HepG2 (cell line): ENCODE data around the gene MAP3K1. TPM values are rescaled to one million over a fixed set of nuclear protein-coding genes. Genes with fewer than 3 reads are reported as not detected.

Experiments used
- ATAC-seq: fragments of 200-7000 bp; cut with Tn5 transposase; 3 replicates; pipeline ENCODE4 v1.9.1; 2020; ENCODE audit warnings: mild to moderate bottlenecking, moderate library complexity
- BruUV-seq: library from RNA; stranded (reverse); fragments of 400-500 nt; replicated peaks from 2 replicates; lab custom pipeline; 2021; lab: Mats Ljungman, UMichigan
- CTCF ChIA-PET: fragments of 300-600 bp; formaldehyde crosslinking; extraction: SDS; loops from one replicate; lab custom pipeline; 2021; ENCODE audit warnings: low total read pairs, inconsistent platforms, low intra/inter-chr PET ratio; lab: Yijun Ruan, JAX
- POLR2A ChIA-PET: fragments of 350-600 bp; sonication (Branson Sonifier 250); formaldehyde crosslinking; loops from one replicate; lab custom pipeline; 2020; ENCODE audit warnings: antibody characterized with exemption, inconsistent platforms; lab: Yijun Ruan, JAX
- DNase-seq: peaks from one replicate; pipeline ENCODE4 v3.0.0-alpha.2; 2015; ENCODE audit warnings: low spot score
- FAIRE-seq: peaks from 3 replicates; lab custom pipeline; 2011; peaks lifted over from hg19 to GRCh38; lab: Jason Lieb, UNC
- H2AFZ ChIP-seq: one replicate; pipeline ENCODE4 v1.6.1; 2011; ENCODE audit warnings: low read length, inconsistent platforms
- H3K27ac ChIP-seq: fragments of 300-600 bp; 3 replicates; pipeline ENCODE4 v1.8.0; 2011; ENCODE audit warnings: mixed run types, mild to moderate bottlenecking, mixed read lengths, low read length, inconsistent platforms; ENCODE audit not compliant: insufficient read depth; ENCODE audit errors: extremely low read length
- H3K27me3 ChIP-seq, 2 experiments: fragments of 200-600 bp in 1 of 2; 2 replicates in 1 of 2; 3 replicates in 1 of 2; pipeline versions ENCODE4 v1.6.0 to v1.8.0; 2011; ENCODE audit warnings: low read length in 2 of 2, mild to moderate bottlenecking in 2 of 2, moderate library complexity in 2 of 2, inconsistent platforms in 1 of 2; ENCODE audit not compliant: insufficient read depth in 2 of 2, control insufficient read depth in 1 of 2
- H3K36me3 ChIP-seq, 2 experiments: fragments of 200-600 bp in 1 of 2; replicated peaks in 1 of 2; 2 replicates in 1 of 2; 3 replicates in 1 of 2; pipeline versions ENCODE4 v1.5.1 to v1.8.0; 2011; ENCODE audit warnings: low read length in 2 of 2, inconsistent platforms in 1 of 2; ENCODE audit not compliant: insufficient read depth in 2 of 2, control insufficient read depth in 1 of 2
- H3K4me1 ChIP-seq: 2 replicates; pipeline ENCODE4 v1.5.1; 2012; ENCODE audit warnings: low read length, inconsistent platforms; ENCODE audit not compliant: insufficient read depth
- H3K4me2 ChIP-seq: 2 replicates; pipeline ENCODE4 v1.6.0; 2011; ENCODE audit warnings: low read depth, low read length, inconsistent platforms
- H3K4me3 ChIP-seq, 3 experiments: fragments of 200-600 bp in 1 of 3; sonication (generic), shearing (Covaris generic) in 1 of 3; replicated peaks in 1 of 3; 2 replicates each; pipeline ENCODE4 v1.5.1; 2011 to 2016; ENCODE audit warnings: low read length in 3 of 3, inconsistent platforms in 2 of 3, low read depth in 2 of 3, mild to moderate bottlenecking in 2 of 3, control low read depth in 1 of 3, mixed read lengths in 1 of 3; ENCODE audit not compliant: insufficient read depth in 1 of 3
- H3K79me2 ChIP-seq: one replicate; pipeline ENCODE4 v1.6.1; 2011; ENCODE audit warnings: low read length, inconsistent platforms; ENCODE audit not compliant: insufficient read depth
- H3K9ac ChIP-seq: 2 replicates; pipeline ENCODE4 v1.6.0; 2011; ENCODE audit warnings: mild to moderate bottlenecking, low read depth, low read length, inconsistent platforms; ENCODE audit not compliant: insufficient read depth
- H3K9me3 ChIP-seq: 2 replicates; pipeline ENCODE4 v1.5.1; 2012; ENCODE audit warnings: mild to moderate bottlenecking, low read length
- H4K20me1 ChIP-seq: 2 replicates; pipeline ENCODE4 v1.6.0; 2011; ENCODE audit warnings: inconsistent platforms, mild to moderate bottlenecking, low read length, moderate library complexity; ENCODE audit not compliant: insufficient read depth
- GLMP ChIP-seq: sonication (generic); formaldehyde crosslinking; IDR thresholded peaks from 2 replicates; pipeline ENCODE4 v1.9.0; 2021; ENCODE audit warnings: missing genetic modification reagents, mild to moderate bottlenecking, borderline replicate concordance
- MIER3 ChIP-seq: IDR thresholded peaks from 2 replicates; pipeline ENCODE4 v1.6.1; 2016; ENCODE audit warnings: missing compliant biosample characterization, borderline replicate concordance
- MIXL1 ChIP-seq: IDR thresholded peaks from 2 replicates; pipeline ENCODE4 v1.6.1; 2016
- MLLT10 ChIP-seq: sonication (generic); formaldehyde crosslinking; IDR thresholded peaks from 2 replicates; pipeline ENCODE4 v1.4.0; 2020; ENCODE audit warnings: missing genetic modification reagents
- NAIF1 ChIP-seq: sonication (generic); formaldehyde crosslinking; IDR thresholded peaks from 2 replicates; pipeline ENCODE4 v1.5.0; 2020; ENCODE audit warnings: mild to moderate bottlenecking, missing genetic modification reagents, borderline replicate concordance
- POLR2AphosphoS2 ChIP-seq: IDR thresholded peaks from 2 replicates; pipeline ENCODE4 v1.6.1; 2011; ENCODE audit warnings: low read depth, low read length, improper control_type of control experiment
- SNAI1 ChIP-seq: sonication (generic); formaldehyde crosslinking; IDR thresholded peaks from 2 replicates; pipeline ENCODE4 v1.5.0; 2020; ENCODE audit warnings: mild to moderate bottlenecking, missing genetic modification reagents, borderline replicate concordance
- XBP1 ChIP-seq: sonication (generic); formaldehyde crosslinking; IDR thresholded peaks from 2 replicates; pipeline ENCODE4 v1.5.0; 2020; ENCODE audit warnings: missing genetic modification reagents
- ZFP36 ChIP-seq: fragments of 150-350 bp; IDR thresholded peaks from 2 replicates; pipeline ENCODE4 v1.6.1; 2018; ENCODE audit warnings: borderline replicate concordance, low read length, low read depth; ENCODE audit not compliant: partially characterized antibody
- ZMYM4 ChIP-seq: sonication (generic); formaldehyde crosslinking; IDR thresholded peaks from 2 replicates; pipeline ENCODE4 v1.8.1; 2023; ENCODE audit warnings: mild to moderate bottlenecking, missing genetic modification reagents
- ZNF235 ChIP-seq: sonication (generic); formaldehyde crosslinking; IDR thresholded peaks from 2 replicates; pipeline ENCODE4 v1.8.1; 2023; ENCODE audit warnings: mild to moderate bottlenecking, missing genetic modification reagents, borderline replicate concordance
- ZNF451 ChIP-seq: sonication (generic); formaldehyde crosslinking; IDR thresholded peaks from 2 replicates; pipeline ENCODE4 v1.5.0; 2020; ENCODE audit warnings: mild to moderate bottlenecking, missing genetic modification reagents
- ZNF501 ChIP-seq: sonication (generic); formaldehyde crosslinking; IDR thresholded peaks from 2 replicates; pipeline ENCODE4 v1.5.1; 2020; ENCODE audit warnings: mild to moderate bottlenecking, moderate library complexity, missing genetic modification reagents
- ZNF660 ChIP-seq: sonication (generic); formaldehyde crosslinking; IDR thresholded peaks from 2 replicates; pipeline ENCODE4 v1.5.1; 2020; ENCODE audit warnings: mild to moderate bottlenecking, low read depth, missing genetic modification reagents, borderline replicate concordance
- ZSCAN21 ChIP-seq: sonication (generic); formaldehyde crosslinking; IDR thresholded peaks from 2 replicates; pipeline ENCODE4 v1.8.0; 2022; ENCODE audit warnings: mild to moderate bottlenecking, missing genetic modification reagents, moderate library complexity, borderline replicate concordance
- WGBS: methylation state at CpG from one replicate; pipeline ENCODE4 v1.1.6; 2017; ENCODE audit warnings: low lambda C conversion rate; 5-methylcytosine and 5-hydroxymethylcytosine counted together
- in situ Hi-C: cut with HindIII; loops from 2 replicates; pipeline ENCODE4 v1.10.0; 2017; ENCODE audit warnings: low pct_unique_long_range_greater_than_20kb; ENCODE audit not compliant: extremely low pct_ligation_motif_present
- intact Hi-C: fragments of 100-400 bp; cut with micrococcal nuclease; formaldehyde crosslinking; loops from one replicate; pipeline ENCODE4 v1.10.0; 2022; ENCODE audit not compliant: unreplicated experiment
- polyA plus RNA-seq, 8 experiments: library from polyadenylated mRNA; depleted of rRNA in 3 of 8; stranded (reverse) in 7 of 8; unstranded in 1 of 8; fragments of >200 nt; fragmentation: Illumina TruSeq in 4 of 8; extraction: Trizol in 4 of 8; gene quantifications; 2 replicates each; pipeline versions ENCODE4 v1.2.1 to v1.2.3, GENCODE V29; 2011 to 2016; ENCODE audit warnings: low read depth in 4 of 8, missing spikeins in 1 of 8, mixed read lengths in 1 of 8; ENCODE audit not compliant: insufficient read depth in 1 of 8
- total RNA-seq, 5 experiments: library from RNA; depleted of rRNA; stranded (reverse); fragments of >200 nt; fragmentation: Illumina TruSeq; extraction: Trizol; gene quantifications; 2 replicates each; pipeline ENCODE4 v1.2.3, GENCODE V29; 2016; ENCODE audit warnings: low read depth in 1 of 5
- TF ChIP-seq, protein P1 (sequence below): IDR thresholded peaks from 2 replicates; pipeline ENCODE4 v1.6.1; 2016; ENCODE audit warnings: low read depth

Gene MAP3K1
- total and polyA plus RNA-seq, 2 of the 13 experiments (the other 11 are each of a cell fraction or from before 2014, with no cell fraction given) = 16.4 to 30.3 TPM

GRCh38 chr5:56772767-56773166 is 42.6 kb upstream of the MAP3K1 start:
- no peaks in the 10 kb centered on the region for H3K79me2 ChIP-seq
- H3K4me2 ChIP-seq = no peak overlapping the region
- H3K27me3 ChIP-seq = peaks cover 0 to 9% of the 10 kb centered on the region in 2 experiments; a peak in 1 of 5 replicates
- POLR2A ChIA-PET = no interaction called here
- in situ Hi-C loops = no loop called here
- CTCF ChIA-PET = no interaction called here
- H3K9ac ChIP-seq = no peak overlapping the region
- no peaks in the 10 kb centered on the region for H3K36me3 ChIP-seq
- no peak overlapping the region for H3K27ac ChIP-seq
- TF ChIP-seq ZFP36 (no peak), ZSCAN21 (CRISPR knock-in tag) (no peak)
- TF ChIP-seq, all 625 proteins: peak for 0
- Histone ChIP-seq H3K4me3 (no peak overlapping the region), H4K20me1 (no peaks in the 10 kb centered on the region), H3K9me3 (no peaks in the 10 kb centered on the region), H3K4me1 (no peaks in the 10 kb centered on the region), H2AFZ (no peak overlapping the region)
- 52% methylated on average over 6 of the region's 6 CpGs for WGBS
- no peak for DNase-seq
- intact Hi-C loops = no loop called here
- no TSS peak for BruUV-seq
- FAIRE-seq = no peak
- no peak for ATAC-seq

GRCh38 chr5:56774957-56775356 is 40.4 kb upstream of the MAP3K1 start:
- FAIRE-seq (no peak), DNase-seq (no peak), ATAC-seq (no peak)
- POLR2A ChIA-PET = no interaction called here
- no peak overlapping the region for H2AFZ ChIP-seq
- no TSS peak for BruUV-seq
- peaks cover 0 to 9% of the 10 kb centered on the region in 2 experiments; a peak in 1 of 5 replicates for H3K27me3 ChIP-seq
- no peak overlapping the region for H3K4me2 ChIP-seq
- H3K4me3 ChIP-seq = no peak overlapping the region
- H3K4me1 ChIP-seq = no peaks in the 10 kb centered on the region
- H3K36me3 ChIP-seq = no peaks in the 10 kb centered on the region
- in situ Hi-C loops (no loop called here), intact Hi-C loops (no loop called here)
- H3K27ac ChIP-seq = no peak overlapping the region
- WGBS = 19% methylated on average over 3 of the region's 3 CpGs
- H4K20me1 ChIP-seq = no peaks in the 10 kb centered on the region
- H3K79me2 ChIP-seq = no peaks in the 10 kb centered on the region
- CTCF ChIA-PET = no interaction called here
- no peak overlapping the region for H3K9ac ChIP-seq
- no peaks in the 10 kb centered on the region for H3K9me3 ChIP-seq
- TF ChIP-seq, protein P1, sequence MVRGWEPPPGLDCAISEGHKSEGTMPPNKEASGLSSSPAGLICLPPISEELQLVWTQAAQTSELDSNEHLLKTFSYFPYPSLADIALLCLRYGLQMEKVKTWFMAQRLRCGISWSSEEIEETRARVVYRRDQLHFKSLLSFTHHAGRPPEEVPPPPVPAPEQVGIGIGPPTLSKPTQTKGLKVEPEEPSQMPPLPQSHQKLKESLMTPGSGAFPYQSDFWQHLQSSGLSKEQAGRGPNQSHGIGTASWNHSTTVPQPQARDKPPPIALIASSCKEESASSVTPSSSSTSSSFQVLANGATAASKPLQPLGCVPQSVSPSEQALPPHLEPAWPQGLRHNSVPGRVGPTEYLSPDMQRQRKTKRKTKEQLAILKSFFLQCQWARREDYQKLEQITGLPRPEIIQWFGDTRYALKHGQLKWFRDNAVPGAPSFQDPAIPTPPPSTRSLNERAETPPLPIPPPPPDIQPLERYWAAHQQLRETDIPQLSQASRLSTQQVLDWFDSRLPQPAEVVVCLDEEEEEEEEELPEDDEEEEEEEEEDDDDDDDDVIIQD (CRISPR knock-in tag) = no peak
- TF ChIP-seq ZMYM4 (CRISPR knock-in tag) (no peak), GLMP (CRISPR knock-in tag) (no peak), ZNF501 (CRISPR knock-in tag) (no peak), MIER3 (no peak), SNAI1 (CRISPR knock-in tag) (no peak), ZNF660 (CRISPR knock-in tag) (no peak), POLR2AphosphoS2 (no peak), ZNF451 (CRISPR knock-in tag) (no peak), NAIF1 (no peak), ZNF235 (CRISPR knock-in tag) (no peak), XBP1 (CRISPR knock-in tag) (no peak), MLLT10 (no peak), MIXL1 (CRISPR knock-in tag) (no peak)
